RCC 7860 (cell line): ENCODE data around the gene SKOR1.

ENCODE experiments used
- DNase-seq: peaks from one replicate; pipeline ENCODE4 v3.0.0-alpha.2; 2015; ENCODE audit warnings: low spot score
- FAIRE-seq: peaks from 2 replicates; lab custom pipeline; 2012; peaks lifted over from hg19 to GRCh38; lab: Jason Lieb, UNC

Gene SKOR1

GRCh38 chr15:67880651-67881182 is 55.4 kb downstream of the SKOR1 start:
- no peak for DNase-seq
- FAIRE-seq, result no peak

GRCh38 chr15:67882487-67883233 is 57.4 kb downstream of the SKOR1 start:
- FAIRE-seq, result no peak

GRCh38 chr15:67883234-67883773 is 58.0 kb downstream of the SKOR1 start:
- FAIRE-seq (no peak), DNase-seq (no peak)

More at GRCh38 chr15:67882487-67883233, 57.4 kb downstream of the SKOR1 start:
- DNase-seq, result no peak

DNA sequence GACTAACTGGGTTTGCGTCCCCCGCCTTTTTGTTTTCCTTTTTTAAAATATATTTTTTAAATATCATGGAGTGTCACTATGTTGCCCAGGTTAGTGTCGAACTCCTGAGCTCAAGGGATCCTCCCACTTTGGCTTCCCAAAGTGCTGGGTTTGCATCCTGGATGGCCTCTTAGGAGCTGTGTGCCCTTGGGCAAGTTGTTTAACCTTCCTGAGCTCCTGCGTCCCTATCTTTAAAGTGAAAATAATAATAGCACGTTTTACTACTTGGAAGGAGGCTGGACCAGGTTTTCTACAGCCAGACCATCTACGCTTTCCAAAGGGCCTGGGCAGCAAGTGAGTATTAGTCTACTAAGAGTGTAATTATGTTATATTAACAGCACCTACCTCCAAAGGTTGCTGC is 58.7 kb downstream of the SKOR1 start:
- DNase-seq (no peak), FAIRE-seq (no peak)
